ENCODE measurements around the gene CERS6.

DNA sequence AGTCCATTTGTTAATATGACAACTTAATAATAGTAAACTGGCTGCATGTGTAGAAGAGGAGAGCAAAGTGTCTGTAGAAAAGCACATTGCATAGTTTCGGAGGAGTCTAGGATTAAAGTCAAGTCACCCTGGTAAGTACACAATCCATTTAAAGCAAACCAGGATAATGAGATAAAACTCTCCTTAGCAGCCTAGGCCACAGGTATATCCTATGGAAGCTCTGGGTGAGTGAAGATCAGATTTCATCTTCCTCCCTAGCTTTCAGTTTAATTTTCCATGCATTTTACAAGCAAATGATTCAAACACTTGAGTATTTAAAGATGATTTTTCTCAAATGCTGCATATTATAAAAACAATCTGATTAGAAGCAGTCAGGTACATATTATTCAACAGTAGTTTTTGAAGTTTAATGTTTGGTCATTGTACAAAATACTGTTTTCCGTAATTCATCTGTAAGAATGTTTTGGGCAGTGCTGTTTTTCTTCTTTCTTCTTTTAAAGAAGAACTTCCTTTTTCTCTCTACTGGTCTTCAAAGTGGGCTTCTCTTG lies 10.2 kb downstream of the CERS6 start:
- TF ChIP-seq, protein P1, sequence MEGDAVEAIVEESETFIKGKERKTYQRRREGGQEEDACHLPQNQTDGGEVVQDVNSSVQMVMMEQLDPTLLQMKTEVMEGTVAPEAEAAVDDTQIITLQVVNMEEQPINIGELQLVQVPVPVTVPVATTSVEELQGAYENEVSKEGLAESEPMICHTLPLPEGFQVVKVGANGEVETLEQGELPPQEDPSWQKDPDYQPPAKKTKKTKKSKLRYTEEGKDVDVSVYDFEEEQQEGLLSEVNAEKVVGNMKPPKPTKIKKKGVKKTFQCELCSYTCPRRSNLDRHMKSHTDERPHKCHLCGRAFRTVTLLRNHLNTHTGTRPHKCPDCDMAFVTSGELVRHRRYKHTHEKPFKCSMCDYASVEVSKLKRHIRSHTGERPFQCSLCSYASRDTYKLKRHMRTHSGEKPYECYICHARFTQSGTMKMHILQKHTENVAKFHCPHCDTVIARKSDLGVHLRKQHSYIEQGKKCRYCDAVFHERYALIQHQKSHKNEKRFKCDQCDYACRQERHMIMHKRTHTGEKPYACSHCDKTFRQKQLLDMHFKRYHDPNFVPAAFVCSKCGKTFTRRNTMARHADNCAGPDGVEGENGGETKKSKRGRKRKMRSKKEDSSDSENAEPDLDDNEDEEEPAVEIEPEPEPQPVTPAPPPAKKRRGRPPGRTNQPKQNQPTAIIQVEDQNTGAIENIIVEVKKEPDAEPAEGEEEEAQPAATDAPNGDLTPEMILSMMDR (IDR thresholded peaks at IDR 0.05): no peak
- TF ChIP-seq POLR2A (IDR thresholded peaks at IDR 0.05) (no peak), POLR2AphosphoS5 (IDR thresholded peaks at IDR 0.05) (no peak)
